Measurements from ENCODE around the gene PDLIM1. TPM values are rescaled to one million over a fixed set of nuclear protein-coding genes. Genes with fewer than 3 reads are reported as not detected.

PDLIM1 gene
- total and polyA plus RNA-seq, 2 experiments from 2014 or later = 111 to 233 TPM

DNA sequence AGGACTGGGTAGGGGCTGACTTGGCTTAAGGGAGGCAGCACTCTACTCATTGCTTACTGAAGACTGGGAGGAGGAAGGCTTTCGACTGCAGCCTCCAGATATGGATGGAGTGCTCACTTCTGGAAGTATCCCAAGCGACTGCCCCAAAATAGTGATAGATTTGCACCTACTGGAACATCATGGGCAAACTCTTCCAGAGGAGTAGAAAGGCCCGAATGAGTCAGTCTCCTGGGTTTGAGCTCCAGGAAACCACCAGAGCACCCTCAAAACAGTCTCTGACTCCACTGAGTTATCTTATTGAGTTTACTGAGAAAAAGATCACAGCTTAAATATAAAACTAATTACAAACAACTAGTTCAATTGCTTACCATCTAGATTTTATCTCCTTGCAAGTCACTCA, 37.2 kb upstream of the PDLIM1 start:
- H3K9me3 Mint-ChIP-seq = no peaks in the 10 kb centered on the region
- Histone ChIP-seq H3K4me2 (no peak overlapping the region), H3K79me2 (replicated peaks; ENCODE audit: insufficient read depth) (no peaks in the 10 kb centered on the region), H4K20me1 (replicated peaks; ENCODE audit: insufficient read depth) (no peaks in the 10 kb centered on the region), H3F3A (replicated peaks; ENCODE audit: low read depth) (no peaks in the 10 kb centered on the region), H3K9me2 (ENCODE audit: insufficient read depth) (no peaks in the 10 kb centered on the region), H2AFZ (no peak overlapping the region), H3K4me3 (no peak overlapping the region), H3K27me3 (ENCODE audit: insufficient read depth) (no peaks in the 10 kb centered on the region), H3K4me1 (ENCODE audit: insufficient read depth) (peaks cover 2% of the 10 kb centered on the region; the same call in 1 of the 2 replicates), H3K36me3 (ENCODE audit: insufficient read depth) (no peaks in the 10 kb centered on the region), H3K27ac (ENCODE audit: low read depth) (no peak overlapping the region)
- ATAC-seq (no peak), DNase-seq (ENCODE audit: low spot score) (no peak)
- H3K27ac Mint-ChIP-seq = no peak overlapping the region
- H3K36me3 Mint-ChIP-seq (ENCODE audit: low read depth) = no peaks in the 10 kb centered on the region
- H3K27me3 Mint-ChIP-seq (ENCODE audit: insufficient read depth, low read depth, poor library complexity) = no peaks in the 10 kb centered on the region
- peaks cover 4% of the 10 kb centered on the region; the same call in 2 of the 3 replicates for H3K4me1 Mint-ChIP-seq
- H3K4me3 Mint-ChIP-seq = no peak overlapping the region
- TF ChIP-seq POLR2AphosphoS5 (IDR thresholded peaks at IDR 0.05; ENCODE audit: low read depth) (no peak), ZNF331 (CRISPR knock-in tag; IDR thresholded peaks at IDR 0.05; ENCODE audit: low read depth) (no peak), ZNF462 (CRISPR knock-in tag; IDR thresholded peaks at IDR 0.05) (no peak), ZNF114 (CRISPR knock-in tag; IDR thresholded peaks at IDR 0.05) (no peak)

GRCh38 chr10:95327367-95327766, 36.6 kb upstream of the PDLIM1 start:
- no peaks in the 10 kb centered on the region for H3K36me3 Mint-ChIP-seq (ENCODE audit: low read depth)
- no peak overlapping the region for H3K4me3 ChIP-seq
- no peaks in the 10 kb centered on the region for H3K9me2 ChIP-seq (ENCODE audit: insufficient read depth)
- no peak overlapping the region for H2AFZ ChIP-seq
- H3F3A ChIP-seq (replicated peaks; ENCODE audit: low read depth) = no peaks in the 10 kb centered on the region
- H3K4me2 ChIP-seq = no peak overlapping the region
- ATAC-seq (no peak), DNase-seq (ENCODE audit: low spot score) (no peak)
- no peaks in the 10 kb centered on the region for H3K27me3 Mint-ChIP-seq (ENCODE audit: insufficient read depth, low read depth, poor library complexity)
- H3K4me1 Mint-ChIP-seq = 0 out of 3 replicates have a peak, but pooled peaks cover 2% of the 10 kb centered on the region
- H3K79me2 ChIP-seq (replicated peaks; ENCODE audit: insufficient read depth) = no peaks in the 10 kb centered on the region
- H3K36me3 ChIP-seq (ENCODE audit: insufficient read depth) = no peaks in the 10 kb centered on the region
- H3K4me3 Mint-ChIP-seq = no peak overlapping the region
- H4K20me1 ChIP-seq (replicated peaks; ENCODE audit: insufficient read depth) = no peaks in the 10 kb centered on the region
- no peak overlapping the region for H3K27ac ChIP-seq (ENCODE audit: low read depth)
- no peaks in the 10 kb centered on the region for H3K4me1 ChIP-seq (ENCODE audit: insufficient read depth)
- no peaks in the 10 kb centered on the region for H3K9me3 Mint-ChIP-seq
- H3K27me3 ChIP-seq (ENCODE audit: insufficient read depth) = no peaks in the 10 kb centered on the region
- H3K27ac Mint-ChIP-seq = no peak overlapping the region
- TF ChIP-seq EZH2phosphoT487 (IDR thresholded peaks at IDR 0.05; ENCODE audit: unreplicated experiment) (no peak), NANOG (IDR thresholded peaks at IDR 0.05; ENCODE audit: borderline replicate concordance) (no peak), ZNF331 (CRISPR knock-in tag; IDR thresholded peaks at IDR 0.05; ENCODE audit: low read depth) (no peak), EZH2 (IDR thresholded peaks at IDR 0.05; ENCODE audit: low read depth, unreplicated experiment) (no peak), POLR2AphosphoS5 (IDR thresholded peaks at IDR 0.05; ENCODE audit: low read depth) (no peak), REST (IDR thresholded peaks at IDR 0.05; ENCODE audit: unreplicated experiment) (no peak)
- TF ChIP-seq, protein P1, sequence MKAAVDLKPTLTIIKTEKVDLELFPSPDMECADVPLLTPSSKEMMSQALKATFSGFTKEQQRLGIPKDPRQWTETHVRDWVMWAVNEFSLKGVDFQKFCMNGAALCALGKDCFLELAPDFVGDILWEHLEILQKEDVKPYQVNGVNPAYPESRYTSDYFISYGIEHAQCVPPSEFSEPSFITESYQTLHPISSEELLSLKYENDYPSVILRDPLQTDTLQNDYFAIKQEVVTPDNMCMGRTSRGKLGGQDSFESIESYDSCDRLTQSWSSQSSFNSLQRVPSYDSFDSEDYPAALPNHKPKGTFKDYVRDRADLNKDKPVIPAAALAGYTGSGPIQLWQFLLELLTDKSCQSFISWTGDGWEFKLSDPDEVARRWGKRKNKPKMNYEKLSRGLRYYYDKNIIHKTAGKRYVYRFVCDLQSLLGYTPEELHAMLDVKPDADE (IDR thresholded peaks at IDR 0.05) = no peak
